MCF 10A (cell line): ENCODE results near the gene ADGRL3. TPM values are rescaled to one million over a fixed set of nuclear protein-coding genes. Genes with fewer than 3 reads are reported as not detected.
"Not testable (repeated sequence)": the region's sequence is repeated elsewhere in the genome, so short reads cannot be mapped to it uniquely, and the experiment has no call there.

ENCODE experiments used
- BruUV-seq: library from RNA; stranded (reverse); fragments of 400-500 nt; replicated peaks from 2 replicates; lab custom pipeline; 2021; lab: Mats Ljungman, UMichigan
- CTCF ChIA-PET: fragments of 300-600 bp; sonication (Branson Sonifier 250); formaldehyde crosslinking; extraction: SDS; loops from one replicate; lab custom pipeline; 2021; ENCODE audit warnings: antibody characterized with exemption, inconsistent platforms; lab: Yijun Ruan, JAX
- POLR2A ChIA-PET: fragments of 300-600, 350-650 bp; sonication (Branson Sonifier 250); formaldehyde crosslinking; extraction: SDS; loops from one replicate; lab custom pipeline; 2020; ENCODE audit warnings: antibody characterized with exemption, inconsistent platforms; lab: Yijun Ruan, JAX
- DNase-seq: peaks from one replicate; pipeline ENCODE4 v3.0.0-alpha.2; 2018; ENCODE audit not compliant: unreplicated experiment
- H3K27ac Mint-ChIP-seq: one replicate; pipeline ENCODE4 v1.8.0; 2022; ENCODE audit warnings: mild to moderate bottlenecking, low read depth, mixed read lengths; ENCODE audit not compliant: unreplicated experiment
- H3K27me3 Mint-ChIP-seq: one replicate; pipeline ENCODE4 v1.8.0; 2022; ENCODE audit warnings: mixed read lengths; ENCODE audit not compliant: insufficient read depth, unreplicated experiment
- H3K36me3 Mint-ChIP-seq: one replicate; pipeline ENCODE4 v1.8.0; 2022; ENCODE audit warnings: mild to moderate bottlenecking, moderate library complexity, mixed read lengths; ENCODE audit not compliant: insufficient read depth, unreplicated experiment
- H3K4me1 Mint-ChIP-seq: one replicate; pipeline ENCODE4 v1.8.0; 2022; ENCODE audit warnings: mixed read lengths; ENCODE audit not compliant: insufficient read depth, unreplicated experiment
- H3K4me3 Mint-ChIP-seq: one replicate; pipeline ENCODE4 v1.8.0; 2022; ENCODE audit warnings: mild to moderate bottlenecking, moderate library complexity, mixed read lengths; ENCODE audit not compliant: unreplicated experiment
- H3K9me3 Mint-ChIP-seq: one replicate; pipeline ENCODE4 v1.8.0; 2022; ENCODE audit warnings: mixed read lengths; ENCODE audit not compliant: unreplicated experiment
- CTCF ChIP-seq: fragments of 200-600 bp; IDR thresholded peaks from one replicate; pipeline ENCODE4 v1.8.0; 2022; ENCODE audit warnings: antibody characterized with exemption, mild to moderate bottlenecking; ENCODE audit not compliant: unreplicated experiment
- intact Hi-C: fragments of 100-400 bp; cut with micrococcal nuclease; formaldehyde crosslinking; loops from 2 replicates; pipeline ENCODE4 v1.14.1; 2022
- total RNA-seq: library from RNA; stranded (reverse); gene quantifications from 2 replicates; pipeline ENCODE4 v1.2.3, GENCODE V29; 2022

Gene ADGRL3
- total RNA-seq, 1 experiment from 2014 or later = 3.6 TPM

GRCh38 chr4:61759885-61760284 lies 559.8 kb downstream of the ADGRL3 start:
- H3K9me3 Mint-ChIP-seq, H3K36me3 Mint-ChIP-seq, POLR2A ChIA-PET, H3K27me3 Mint-ChIP-seq, BruUV-seq, H3K4me1 Mint-ChIP-seq, intact Hi-C loops, H3K4me3 Mint-ChIP-seq, H3K27ac Mint-ChIP-seq, DNase-seq: not testable (repeated sequence)
- CTCF ChIA-PET = interaction anchor here (2.0 kb wide), 1 partner anchor 18 kb away, joined by 4 read pairs; no protein-coding TSS in a partner anchor

- no peak for DNase-seq
- Mint-ChIP-seq H3K9me3 (peaks cover 2% of the 10 kb centered on the region), H3K27ac (no peak overlapping the region), H3K4me3 (no peak overlapping the region), H3K36me3 (no peaks in the 10 kb centered on the region), H3K27me3 (no peaks in the 10 kb centered on the region), H3K4me1 (peaks cover 2% of the 10 kb centered on the region)
- no peak for TF ChIP-seq CTCF
- CTCF ChIA-PET = interaction anchor here (2.0 kb wide), 1 partner anchor 19 kb away, joined by 4 read pairs; no protein-coding TSS in a partner anchor
- POLR2A ChIA-PET = no interaction called here
- intact Hi-C loops = no loop called here
- no TSS peak for BruUV-seq
These were observed 560.7 kb downstream of the ADGRL3 start for GRCh38 chr4:61760820-61761219.

GRCh38 chr4:61762722-61763627 lies 562.8 kb downstream of the ADGRL3 start:
- no TSS peak for BruUV-seq
- Mint-ChIP-seq H3K36me3 (no peaks in the 10 kb centered on the region), H3K27me3 (no peaks in the 10 kb centered on the region), H3K27ac (no peak overlapping the region), H3K4me1 (peaks cover 6% of the 10 kb centered on the region), H3K9me3 (peaks cover 8% of the 10 kb centered on the region), H3K4me3 (no peak overlapping the region)
- ChIA-PET POLR2A (interaction anchor here (0.6 kb wide), 1 partner anchor 26 kb away, joined by 3 read pairs; no protein-coding TSS in a partner anchor), CTCF (no interaction called here)
- no peak for TF ChIP-seq CTCF
- intact Hi-C loops = no loop called here
- DNase-seq = no peak

- no peak for DNase-seq
- ChIA-PET POLR2A (interaction anchor here (0.6 kb wide), 1 partner anchor 27 kb away, joined by 3 read pairs; no protein-coding TSS in a partner anchor), CTCF (no interaction called here)
- Mint-ChIP-seq H3K4me1 (peaks cover 6% of the 10 kb centered on the region), H3K27ac (no peak overlapping the region), H3K36me3 (no peaks in the 10 kb centered on the region), H3K27me3 (no peaks in the 10 kb centered on the region), H3K4me3 (no peak overlapping the region), H3K9me3 (peaks cover 8% of the 10 kb centered on the region)
- no peak for TF ChIP-seq CTCF
- no TSS peak for BruUV-seq
- intact Hi-C loops = no loop called here
These were observed 563.6 kb downstream of the ADGRL3 start for GRCh38 chr4:61763682-61764081.

GRCh38 chr4:61764090-61764489 lies 564.0 kb downstream of the ADGRL3 start:
- DNase-seq, H3K4me3 Mint-ChIP-seq, POLR2A ChIA-PET, H3K9me3 Mint-ChIP-seq, intact Hi-C loops, H3K4me1 Mint-ChIP-seq, H3K27me3 Mint-ChIP-seq, BruUV-seq, H3K36me3 Mint-ChIP-seq, CTCF ChIA-PET, H3K27ac Mint-ChIP-seq: not testable (repeated sequence)

GRCh38 chr4:61769444-61770167 lies 569.5 kb downstream of the ADGRL3 start:
- H3K27ac Mint-ChIP-seq, H3K4me3 Mint-ChIP-seq, POLR2A ChIA-PET, H3K27me3 Mint-ChIP-seq, intact Hi-C loops, BruUV-seq, DNase-seq, H3K9me3 Mint-ChIP-seq, CTCF ChIA-PET, H3K36me3 Mint-ChIP-seq, H3K4me1 Mint-ChIP-seq: not testable (repeated sequence)
